Measurements from ENCODE around the gene GALNS.
"Not testable (repeated sequence)": the region's sequence is repeated elsewhere in the genome, so short reads cannot be mapped to it uniquely, and the experiment has no call there.

The GALNS gene

GRCh38 chr16:88833086-88833485 is 23.7 kb downstream of the GALNS start:
- Histone ChIP-seq H3K9me3 (ENCODE audit: control insufficient read depth, insufficient read depth, low read length) (no peaks in the 10 kb centered on the region), H3K4me3 (ENCODE audit: low read depth, low read length) (no peak overlapping the region), H3K4me1 (ENCODE audit: control insufficient read depth, insufficient read depth, low read length) (no peaks in the 10 kb centered on the region), H3K9ac (ENCODE audit: low read depth, low read length) (no peak overlapping the region), H3K27me3 (ENCODE audit: control insufficient read depth, insufficient read depth, low read length) (no peaks in the 10 kb centered on the region), H3K27ac (ENCODE audit: low read depth, low read length) (no peak overlapping the region), H3K36me3 (ENCODE audit: control insufficient read depth, insufficient read depth, low read length) (0 out of 2 replicates have a peak, but pooled peaks cover 6% of the 10 kb centered on the region)

- H3K9ac ChIP-seq (ENCODE audit: low read depth, low read length): no peak overlapping the region
- H3K27me3 ChIP-seq (ENCODE audit: control insufficient read depth, insufficient read depth, low read length): no peaks in the 10 kb centered on the region
- no peak overlapping the region for H3K4me3 ChIP-seq (ENCODE audit: low read depth, low read length)
- no peaks in the 10 kb centered on the region for H3K4me1 ChIP-seq (ENCODE audit: control insufficient read depth, insufficient read depth, low read length)
- 0 out of 2 replicates have a peak, but pooled peaks cover 9% of the 10 kb centered on the region for H3K36me3 ChIP-seq (ENCODE audit: control insufficient read depth, insufficient read depth, low read length)
- H3K27ac ChIP-seq (ENCODE audit: low read depth, low read length): no peak overlapping the region
- H3K9me3 ChIP-seq (ENCODE audit: control insufficient read depth, insufficient read depth, low read length): no peaks in the 10 kb centered on the region
Measured at GRCh38 chr16:88831838-88832237, 24.9 kb downstream of the GALNS start.

- no peaks in the 10 kb centered on the region for H3K27me3 ChIP-seq (ENCODE audit: control insufficient read depth, insufficient read depth, low read length)
- H3K27ac ChIP-seq (ENCODE audit: low read depth, low read length): no peak overlapping the region
- H3K36me3 ChIP-seq (ENCODE audit: control insufficient read depth, insufficient read depth, low read length): 0 out of 2 replicates have a peak, but pooled peaks cover 9% of the 10 kb centered on the region
- H3K4me3 ChIP-seq (ENCODE audit: low read depth, low read length): no peak overlapping the region
- H3K4me1 ChIP-seq (ENCODE audit: control insufficient read depth, insufficient read depth, low read length): no peaks in the 10 kb centered on the region
- H3K9ac ChIP-seq (ENCODE audit: low read depth, low read length): no peak overlapping the region
- H3K9me3 ChIP-seq (ENCODE audit: control insufficient read depth, insufficient read depth, low read length): no peaks in the 10 kb centered on the region
Measured at GRCh38 chr16:88830783-88831182, 26.0 kb downstream of the GALNS start.

GRCh38 chr16:88830258-88830657 is 26.5 kb downstream of the GALNS start:
- H3K36me3 ChIP-seq (ENCODE audit: control insufficient read depth, insufficient read depth, low read length): 0 out of 2 replicates have a peak, but pooled peaks cover 8% of the 10 kb centered on the region
- H3K4me3 ChIP-seq (ENCODE audit: low read depth, low read length): no peak overlapping the region
- H3K9me3 ChIP-seq (ENCODE audit: control insufficient read depth, insufficient read depth, low read length): no peaks in the 10 kb centered on the region
- H3K9ac ChIP-seq (ENCODE audit: low read depth, low read length): no peak overlapping the region
- no peaks in the 10 kb centered on the region for H3K27me3 ChIP-seq (ENCODE audit: control insufficient read depth, insufficient read depth, low read length)
- H3K4me1 ChIP-seq (ENCODE audit: control insufficient read depth, insufficient read depth, low read length): no peaks in the 10 kb centered on the region
- no peak overlapping the region for H3K27ac ChIP-seq (ENCODE audit: low read depth, low read length)

- Histone ChIP-seq H3K36me3 (ENCODE audit: control insufficient read depth, insufficient read depth, low read length) (0 out of 2 replicates have a peak, but pooled peaks cover 3% of the 10 kb centered on the region), H3K9ac (ENCODE audit: low read depth, low read length) (no peak overlapping the region), H3K4me3 (ENCODE audit: low read depth, low read length) (no peak overlapping the region), H3K27ac (ENCODE audit: low read depth, low read length) (no peak overlapping the region), H3K4me1 (ENCODE audit: control insufficient read depth, insufficient read depth, low read length) (no peaks in the 10 kb centered on the region), H3K27me3 (ENCODE audit: control insufficient read depth, insufficient read depth, low read length) (no peaks in the 10 kb centered on the region), H3K9me3 (ENCODE audit: control insufficient read depth, insufficient read depth, low read length) (no peaks in the 10 kb centered on the region)
Measured at GRCh38 chr16:88828711-88829110, 28.0 kb downstream of the GALNS start.

GRCh38 chr16:88827727-88828126 is 29.0 kb downstream of the GALNS start:
- Histone ChIP-seq H3K4me3 (ENCODE audit: low read depth, low read length) (no peak overlapping the region), H3K4me1 (ENCODE audit: control insufficient read depth, insufficient read depth, low read length) (no peaks in the 10 kb centered on the region), H3K9ac (ENCODE audit: low read depth, low read length) (no peak overlapping the region), H3K27me3 (ENCODE audit: control insufficient read depth, insufficient read depth, low read length) (no peaks in the 10 kb centered on the region), H3K36me3 (ENCODE audit: control insufficient read depth, insufficient read depth, low read length) (peaks cover 5% of the 10 kb centered on the region; the same call in 1 of the 2 replicates), H3K9me3 (ENCODE audit: control insufficient read depth, insufficient read depth, low read length) (no peaks in the 10 kb centered on the region), H3K27ac (ENCODE audit: low read depth, low read length) (no peak overlapping the region)

- Histone ChIP-seq H3K9me3 (ENCODE audit: control insufficient read depth, insufficient read depth, low read length) (no peaks in the 10 kb centered on the region), H3K27ac (ENCODE audit: low read depth, low read length) (no peak overlapping the region), H3K4me1 (ENCODE audit: control insufficient read depth, insufficient read depth, low read length) (no peaks in the 10 kb centered on the region), H3K4me3 (ENCODE audit: low read depth, low read length) (no peak overlapping the region), H3K9ac (ENCODE audit: low read depth, low read length) (no peak overlapping the region), H3K36me3 (ENCODE audit: control insufficient read depth, insufficient read depth, low read length) (peaks cover 12% of the 10 kb centered on the region; the same call in 1 of the 2 replicates), H3K27me3 (ENCODE audit: control insufficient read depth, insufficient read depth, low read length) (no peaks in the 10 kb centered on the region)
Measured at GRCh38 chr16:88826070-88826840, 30.5 kb downstream of the GALNS start.

GRCh38 chr16:88825146-88825545 is 31.6 kb downstream of the GALNS start:
- Histone ChIP-seq H3K27ac (ENCODE audit: low read depth, low read length) (no peak overlapping the region), H3K27me3 (ENCODE audit: control insufficient read depth, insufficient read depth, low read length) (no peaks in the 10 kb centered on the region), H3K9ac (ENCODE audit: low read depth, low read length) (no peak overlapping the region), H3K4me3 (ENCODE audit: low read depth, low read length) (no peak overlapping the region), H3K4me1 (ENCODE audit: control insufficient read depth, insufficient read depth, low read length) (no peaks in the 10 kb centered on the region), H3K36me3 (ENCODE audit: control insufficient read depth, insufficient read depth, low read length) (peaks cover 12% of the 10 kb centered on the region; the same call in 1 of the 2 replicates), H3K9me3 (ENCODE audit: control insufficient read depth, insufficient read depth, low read length) (no peaks in the 10 kb centered on the region)

GRCh38 chr16:88824256-88825077 is 32.3 kb downstream of the GALNS start:
- Histone ChIP-seq H3K4me1 (ENCODE audit: control insufficient read depth, insufficient read depth, low read length) (no peaks in the 10 kb centered on the region), H3K27me3 (ENCODE audit: control insufficient read depth, insufficient read depth, low read length) (no peaks in the 10 kb centered on the region), H3K9me3 (ENCODE audit: control insufficient read depth, insufficient read depth, low read length) (no peaks in the 10 kb centered on the region), H3K36me3 (ENCODE audit: control insufficient read depth, insufficient read depth, low read length) (peaks cover 12% of the 10 kb centered on the region; the same call in 1 of the 2 replicates), H3K9ac (ENCODE audit: low read depth, low read length) (no peak overlapping the region), H3K4me3 (ENCODE audit: low read depth, low read length) (no peak overlapping the region), H3K27ac (ENCODE audit: low read depth, low read length) (no peak overlapping the region)

GRCh38 chr16:88823646-88824045 is 33.1 kb downstream of the GALNS start:
- H3K4me1 ChIP-seq (ENCODE audit: control insufficient read depth, insufficient read depth, low read length); H3K27me3 ChIP-seq (ENCODE audit: control insufficient read depth, insufficient read depth, low read length); H3K27ac ChIP-seq (ENCODE audit: low read depth, low read length); H3K9ac ChIP-seq (ENCODE audit: low read depth, low read length); H3K4me3 ChIP-seq (ENCODE audit: low read depth, low read length); H3K9me3 ChIP-seq (ENCODE audit: control insufficient read depth, insufficient read depth, low read length): not testable (repeated sequence)
- peaks cover 12% of the 10 kb centered on the region; the same call in 1 of the 2 replicates for H3K36me3 ChIP-seq (ENCODE audit: control insufficient read depth, insufficient read depth, low read length)
